DMS153 treated with DMSO at 0.1 percent for 48 hours (cell line): ENCODE results near the gene GUCD1.

Experiments used
- DNase-seq: peaks from one replicate; lab custom pipeline; 2025; ENCODE audit not compliant: unreplicated experiment; lab: John Stamatoyannopoulos, UW

GUCD1 gene

DNA sequence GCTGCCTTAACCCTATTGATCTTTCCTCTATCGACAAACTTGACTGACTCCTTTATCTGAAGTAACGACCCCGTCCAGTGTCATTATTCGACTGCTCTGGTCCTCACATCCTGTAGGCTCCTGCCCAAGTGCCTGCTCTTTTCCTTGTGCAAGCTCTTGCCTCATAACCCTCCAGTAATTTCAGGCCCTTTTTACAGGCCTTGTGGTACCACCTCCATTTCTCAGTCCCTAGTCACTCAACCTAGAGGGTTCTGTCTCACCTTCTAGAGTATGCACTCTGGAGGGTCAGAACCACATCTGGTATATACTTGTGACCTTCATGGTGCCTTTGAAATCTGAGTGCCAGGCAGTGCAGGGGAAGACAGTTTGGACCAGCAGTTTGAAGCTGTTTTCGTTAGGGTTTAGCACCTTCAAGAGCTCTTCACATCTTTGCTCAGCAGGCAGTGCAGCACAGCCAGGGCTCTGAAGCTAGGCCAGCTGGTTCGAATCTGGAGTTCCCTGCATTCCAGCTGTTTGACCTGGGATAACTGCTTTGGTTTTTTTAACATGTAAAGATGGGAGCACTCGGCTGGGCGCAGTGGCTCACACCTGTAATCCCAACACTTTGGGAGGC lies 12.1 kb upstream of the GUCD1 start:
- DNase-seq: no peak

- DNase-seq: no peak
These were observed 10.1 kb upstream of the GUCD1 start for GRCh38 chr22:24565077-24565476.

GRCh38 chr22:24564376-24565058 lies 9.6 kb upstream of the GUCD1 start:
- DNase-seq: no peak

DNA sequence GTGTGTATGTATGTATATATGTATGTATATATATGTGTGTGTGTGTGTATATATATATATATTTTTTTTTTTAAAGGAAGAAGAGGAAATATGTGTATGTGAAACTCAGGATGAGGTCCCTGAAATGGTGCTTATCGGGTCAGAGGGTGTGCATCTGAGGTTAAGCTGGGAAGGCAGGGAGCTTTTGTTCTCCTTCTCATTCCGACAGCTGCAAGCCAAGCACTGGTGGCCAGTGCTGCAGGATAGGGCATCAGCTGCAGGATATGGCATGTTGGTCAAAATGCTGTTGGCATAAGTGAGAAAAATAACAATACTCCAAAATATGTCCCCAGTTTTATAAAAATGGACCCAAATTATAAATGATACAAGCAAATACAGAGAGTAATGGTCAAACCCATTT lies 8.3 kb upstream of the GUCD1 start:
- DNase-seq: no peak

GRCh38 chr22:24559471-24559870 lies 4.5 kb upstream of the GUCD1 start:
- no peak for DNase-seq

DNA sequence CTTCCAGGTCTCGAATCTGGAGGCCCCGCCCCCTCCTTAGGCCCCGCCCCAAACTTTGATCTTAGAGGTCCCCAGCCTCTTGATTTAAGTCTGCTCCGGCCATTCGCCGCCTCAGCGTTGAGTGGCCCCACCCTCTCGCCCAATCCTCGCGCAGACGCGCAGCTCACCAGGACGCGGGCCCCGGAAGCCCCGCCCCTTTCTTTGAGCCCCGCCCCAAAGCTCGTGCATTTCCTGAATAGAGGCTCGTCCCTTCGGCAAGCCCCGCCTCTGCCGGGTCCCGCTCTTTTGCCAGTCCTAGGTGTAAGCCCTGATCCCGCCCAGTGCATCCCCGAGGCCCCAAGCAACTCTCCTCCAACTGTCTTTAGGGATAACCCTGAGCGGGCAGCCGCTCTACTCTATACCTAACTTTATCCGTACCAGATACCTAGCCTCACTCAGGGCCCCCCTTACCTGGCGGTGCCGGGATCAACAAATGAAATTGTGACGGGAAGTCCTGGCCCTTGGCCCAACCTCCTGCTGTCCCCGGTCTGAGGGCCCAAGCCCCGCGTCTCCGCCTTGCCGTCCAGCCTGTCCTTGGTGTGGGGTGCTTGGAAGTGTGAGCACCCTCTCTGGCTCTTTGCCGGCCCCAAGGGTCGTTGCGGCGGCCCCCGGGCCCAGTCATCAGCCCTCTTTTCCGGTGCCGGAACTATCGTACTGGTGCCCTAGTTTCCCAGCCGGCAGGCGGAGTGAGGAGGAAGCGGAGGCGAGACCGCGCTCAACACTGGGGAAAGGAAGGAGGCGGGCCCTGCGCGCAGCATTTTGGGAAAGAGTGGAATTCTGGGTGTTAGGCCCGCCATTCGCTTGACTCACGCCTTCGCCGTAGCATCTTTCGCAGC lies 464 bp upstream of the GUCD1 start, which contains the start of gene SNRPD3:
SNRPD3 (plus strand) TSS at position 835 of the 875 bp plus-strand sequence. CDS start 1,676 bp downstream, outside the sequence.
- DNase-seq: peak; percentile 96

- DNase-seq: no peak
These were observed 1.2 kb downstream of the GUCD1 start for GRCh38 chr22:24553597-24554312.

GRCh38 chr22:24552503-24553286 lies 2.2 kb downstream of the GUCD1 start:
- peak; percentile 69 for DNase-seq

DNA sequence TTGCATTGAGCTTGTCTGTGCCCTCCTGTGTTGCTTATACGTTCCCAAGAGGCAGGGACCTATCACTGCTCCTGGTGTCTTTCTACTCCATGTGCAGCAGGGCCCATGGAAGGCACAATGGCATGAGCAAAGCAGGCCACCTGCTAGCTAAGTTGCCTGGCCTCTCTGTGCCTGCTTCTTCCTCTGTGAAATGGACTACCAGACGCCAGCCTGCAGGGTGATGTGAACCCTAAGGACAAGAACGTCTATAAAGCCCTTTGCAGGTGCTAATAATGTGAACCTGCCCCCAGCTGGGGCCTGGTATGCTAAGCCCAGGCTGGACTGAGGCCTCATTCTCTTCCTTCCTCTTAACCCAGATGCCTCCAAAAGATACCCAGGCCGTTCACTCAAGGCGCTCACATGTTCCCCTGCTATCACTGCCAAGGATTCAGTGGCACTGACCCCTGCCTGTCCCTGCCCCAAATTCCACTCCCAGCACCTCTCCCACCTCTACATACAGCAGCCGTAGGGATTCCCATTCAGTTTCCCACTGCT lies 4.0 kb downstream of the GUCD1 start:
- no peak for DNase-seq

DNA sequence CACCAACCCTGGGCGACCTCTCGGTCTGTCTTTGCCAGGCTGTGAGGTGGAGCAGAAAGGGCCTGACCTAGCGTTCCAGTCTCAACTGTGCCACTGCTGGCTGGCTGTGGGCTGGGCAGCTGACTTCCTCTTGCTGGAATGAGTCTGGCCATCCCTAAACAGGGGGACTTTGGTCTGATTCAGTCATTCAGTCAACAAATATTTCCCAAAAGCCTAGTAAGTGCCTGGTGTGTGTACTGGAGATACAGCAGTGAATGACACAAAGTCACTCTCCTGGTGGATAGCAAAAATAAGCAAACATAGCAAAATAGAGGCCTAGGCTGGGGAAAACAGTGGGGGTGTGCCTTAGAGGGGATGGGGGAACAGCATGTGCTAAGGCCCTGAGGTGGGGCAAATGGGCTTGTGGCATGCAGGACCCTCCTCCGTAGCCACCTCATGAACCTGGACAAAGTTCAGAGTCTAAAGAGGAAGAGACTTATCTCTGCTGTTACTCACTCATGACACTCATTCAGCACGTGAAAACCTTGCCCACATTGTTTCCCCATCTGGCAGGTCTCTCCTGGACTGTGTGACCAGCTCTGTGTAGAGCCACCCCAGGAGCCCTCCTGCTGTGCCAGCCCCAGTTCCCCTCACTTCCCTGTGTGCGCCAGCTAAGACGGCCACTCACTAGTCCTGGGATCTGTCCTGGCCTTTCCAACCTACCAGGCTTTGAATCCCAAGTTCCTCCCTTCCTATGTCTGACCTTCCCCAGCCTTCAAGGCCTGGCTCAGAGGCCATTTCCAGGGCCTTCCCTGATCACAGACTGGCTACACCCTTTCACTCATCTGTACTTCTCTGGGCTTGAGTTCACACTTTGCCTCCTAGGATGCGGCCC lies 4.7 kb downstream of the GUCD1 start:
- no peak for DNase-seq

DNA sequence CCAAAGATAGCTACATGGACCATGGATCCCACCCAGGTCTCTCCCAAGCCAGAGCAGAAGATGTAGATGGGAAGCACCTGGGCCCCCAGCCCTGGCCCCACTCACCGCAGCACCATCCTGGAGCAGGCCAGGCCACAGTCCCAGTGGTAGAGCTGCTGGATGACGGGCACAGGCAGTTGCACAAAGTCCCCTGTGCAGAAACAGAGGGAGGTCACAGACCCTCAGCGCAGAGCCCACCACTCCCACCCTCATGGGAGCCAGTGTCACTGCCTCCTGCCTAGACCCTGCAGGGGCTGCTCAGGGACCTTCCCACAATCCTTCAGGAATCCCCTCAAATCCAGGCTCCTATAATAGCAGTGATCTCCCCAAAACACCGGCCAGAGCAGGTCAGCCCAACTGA lies 6.1 kb downstream of the GUCD1 start:
- no peak for DNase-seq

DNA sequence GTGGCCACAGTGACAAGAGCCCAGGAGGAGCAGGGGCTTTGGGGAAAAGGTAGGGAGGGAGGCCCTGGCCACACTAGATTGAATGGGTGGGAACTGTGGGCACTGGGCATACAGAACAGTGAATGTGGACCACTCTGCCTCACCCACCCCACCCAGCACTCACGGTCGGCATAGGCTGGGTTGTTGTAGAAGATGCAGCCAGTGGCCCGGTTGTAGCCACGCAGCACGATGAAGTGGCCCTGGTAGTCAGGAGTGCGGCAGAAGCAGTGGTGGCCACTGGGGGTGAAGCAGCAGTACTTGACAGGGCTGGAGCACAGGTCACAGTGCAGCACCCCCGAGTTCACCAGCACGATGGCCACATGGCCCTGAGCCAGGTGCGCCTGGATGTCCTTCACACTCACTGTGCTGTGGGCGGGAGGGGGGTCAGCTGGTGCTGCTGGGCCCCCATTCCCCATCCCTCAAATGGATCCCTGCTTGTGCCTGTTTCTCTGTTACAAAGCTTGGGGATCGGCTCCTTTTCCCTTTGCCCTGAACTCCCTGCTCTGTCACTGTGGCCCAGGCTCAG lies 11.2 kb downstream of the GUCD1 start:
- no peak for DNase-seq

GRCh38 chr22:24543185-24543601 lies 11.7 kb downstream of the GUCD1 start:
- DNase-seq: no peak

- DNase-seq: no peak
These were observed 12.3 kb downstream of the GUCD1 start for GRCh38 chr22:24542641-24543040.

GRCh38 chr22:24541681-24542515 lies 13.0 kb downstream of the GUCD1 start:
- DNase-seq: no peak

DNA sequence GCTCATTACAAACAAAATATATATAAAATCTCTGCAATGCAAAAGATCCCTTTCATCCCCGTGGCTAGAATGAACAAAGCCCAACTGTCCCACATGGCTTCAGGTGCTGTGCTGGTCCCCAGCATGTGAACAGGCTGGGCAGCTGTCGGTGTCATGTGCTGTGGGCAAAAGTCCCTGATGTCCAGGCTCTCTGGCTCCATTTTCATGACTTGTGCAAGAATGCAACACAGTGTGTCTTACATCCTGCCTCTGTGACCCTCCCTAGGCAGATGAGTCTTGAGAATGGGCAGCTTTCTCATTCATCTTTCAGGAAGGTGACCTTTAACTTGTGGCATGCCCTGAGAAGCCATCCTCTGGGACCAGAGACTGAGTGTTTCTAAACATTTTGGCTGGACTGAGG lies 14.5 kb downstream of the GUCD1 start:
- DNase-seq: no peak

DNA sequence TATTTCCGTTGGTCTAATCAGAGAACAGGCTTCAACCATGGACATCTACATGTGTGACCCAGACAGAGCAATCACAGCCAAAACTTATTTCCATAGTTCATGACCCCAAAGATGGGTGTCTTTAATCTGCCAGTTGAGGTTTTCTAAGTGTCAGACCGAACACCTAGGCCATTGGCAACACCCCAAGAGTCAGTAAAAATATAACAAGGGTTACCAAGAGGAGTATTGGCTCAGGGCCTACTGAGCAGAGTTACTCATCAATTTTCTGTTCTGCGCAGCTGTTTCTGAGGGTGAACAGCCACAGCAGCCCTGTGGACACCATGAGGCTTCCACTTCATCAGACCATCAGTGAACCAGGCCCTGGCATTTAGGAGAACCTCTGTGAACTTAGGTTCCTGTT lies 18.8 kb downstream of the GUCD1 start:
- no peak for DNase-seq

DNA sequence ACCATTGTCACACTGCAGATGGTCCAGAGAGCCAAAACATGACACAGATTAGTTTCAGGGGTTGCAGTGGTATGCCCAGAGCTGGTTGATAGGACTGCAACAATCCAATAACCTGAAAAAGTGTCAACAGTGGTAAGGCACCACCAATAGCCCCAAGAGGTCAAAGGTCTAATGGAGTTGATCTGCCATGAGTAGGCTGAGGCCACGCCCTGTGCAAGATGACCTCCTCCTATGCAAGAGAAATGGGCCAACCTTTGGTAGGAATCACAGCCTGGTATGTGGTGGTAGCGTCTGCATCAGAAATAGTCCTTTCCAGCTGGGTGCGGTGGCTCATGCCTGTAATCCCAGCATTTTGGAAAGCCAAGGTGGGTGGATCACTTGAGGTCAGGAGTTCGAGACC lies 19.6 kb downstream of the GUCD1 start:
- no peak for DNase-seq
